Measurements from ENCODE around the gene SRPK1.

The SRPK1 gene

DNA sequence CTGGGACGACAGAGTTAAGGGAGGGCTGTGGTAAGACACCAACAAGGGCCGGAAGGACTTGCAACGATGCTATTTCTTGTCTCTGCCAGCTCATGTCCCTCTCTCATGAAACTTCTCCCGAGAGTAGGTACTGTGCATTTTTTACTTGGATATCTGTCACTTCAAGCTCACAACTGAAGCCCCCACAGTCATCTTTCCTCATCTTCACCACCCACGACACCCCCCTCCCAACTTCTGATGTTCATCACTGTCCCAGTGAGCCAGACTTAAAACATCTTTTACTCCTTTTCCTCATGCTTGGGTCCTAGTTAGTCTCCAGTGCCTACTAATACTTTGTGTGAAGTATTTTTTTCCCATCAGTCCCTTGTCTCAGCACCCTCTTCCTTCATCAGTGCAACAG is 34.6 kb upstream of the SRPK1 start:
- peaks cover 0 to 25% (median 0%) of the 10 kb centered on the region in 3 experiments for H3K27me3 ChIP-seq (ENCODE audit: control insufficient read depth in 3 of 3, insufficient read depth in 3 of 3, low read depth in 1 of 3, low read length in 3 of 3)
- H3K9ac ChIP-seq (ENCODE audit: low read depth, low read length, poor library complexity) = no peak overlapping the region
- H3K4me2 ChIP-seq (ENCODE audit: insufficient read depth, low read length, poor library complexity, severe bottlenecking) = no peak overlapping the region
- no peak overlapping the region for H2AK5ac ChIP-seq (ENCODE audit: low read depth, low read length)
- WGBS, 2 donors (ENCODE audit: extremely low coverage in 2 of 2, insufficient read length in 2 of 2, insufficient replicate concordance in 1 of 2) = no CpG with 5 or more reads among the region's 5 CpGs
- no peak overlapping the region for H4K8ac ChIP-seq (ENCODE audit: low read depth, low read length)
- DNase-seq (ENCODE audit: low spot score) = no peak
- no peak overlapping the region for H3K14ac ChIP-seq (ENCODE audit: low read length)
- H3K9me3 ChIP-seq (replicated peaks in 1 of 2; ENCODE audit: control insufficient read depth in 2 of 2, insufficient read depth in 1 of 2, low read depth in 1 of 2, low read length in 2 of 2) = peaks cover 0 to 1% of the 10 kb centered on the region in 2 donors
- H3K27ac ChIP-seq (replicated peaks; ENCODE audit: low read length) = no peak overlapping the region
- peaks cover 0 to 2% of the 10 kb centered on the region in 2 donors for H3K4me1 ChIP-seq (ENCODE audit: control insufficient read depth in 2 of 2, insufficient read depth in 1 of 2, low read depth in 1 of 2, low read length in 2 of 2)
- no peak overlapping the region for H3K18ac ChIP-seq (ENCODE audit: low read length)
- H4K91ac ChIP-seq (ENCODE audit: low read depth, low read length, poor library complexity) = no peak overlapping the region
- H3K79me1 ChIP-seq (ENCODE audit: low read depth, low read length) = no peaks in the 10 kb centered on the region
- H3K36me3 ChIP-seq (replicated peaks in 1 of 2; ENCODE audit: control insufficient read depth in 2 of 2, insufficient read depth in 2 of 2, low read length in 2 of 2) = no peaks in the 10 kb centered on the region
- no peak overlapping the region for H2AFZ ChIP-seq (ENCODE audit: low read length)
- H2BK120ac ChIP-seq (ENCODE audit: low read depth, low read length) = no peak overlapping the region
- no peak overlapping the region for H3K23ac ChIP-seq (ENCODE audit: low read depth, low read length, poor library complexity)
- H2BK12ac ChIP-seq (ENCODE audit: low read length) = no peak overlapping the region
- no peak overlapping the region for H3K4ac ChIP-seq (ENCODE audit: low read length)
- no peak overlapping the region for H3K4me3 ChIP-seq (ENCODE audit: low read length in 2 of 2)
- H2BK15ac ChIP-seq (ENCODE audit: low read length) = no peak overlapping the region
- H2BK5ac ChIP-seq (ENCODE audit: low read length) = no peak overlapping the region

DNA sequence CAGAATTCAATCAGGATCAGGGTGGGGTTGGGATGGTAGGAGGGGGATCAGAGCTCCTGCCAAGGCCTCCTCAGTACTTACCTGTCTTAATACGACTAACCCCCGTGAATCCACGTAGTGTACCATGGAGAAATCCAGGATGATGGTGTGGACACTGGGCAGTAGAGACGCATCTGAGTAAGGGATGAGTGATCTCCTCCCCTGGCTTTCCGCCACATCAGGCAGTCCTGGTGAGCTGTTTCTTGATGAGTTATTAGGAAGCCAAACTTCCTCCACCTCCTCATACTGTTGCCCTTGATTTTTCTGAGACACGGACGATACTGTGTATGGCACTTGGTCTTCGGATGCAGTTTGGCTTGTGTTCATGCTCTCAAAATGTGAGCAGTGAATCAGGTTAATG is 34.2 kb upstream of the SRPK1 start:
- H4K91ac ChIP-seq (ENCODE audit: low read depth, low read length, poor library complexity) = no peak overlapping the region
- H3K9me3 ChIP-seq (replicated peaks in 1 of 2; ENCODE audit: control insufficient read depth in 2 of 2, insufficient read depth in 1 of 2, low read depth in 1 of 2, low read length in 2 of 2) = peaks cover 0 to 1% of the 10 kb centered on the region in 2 donors
- H2BK12ac ChIP-seq (ENCODE audit: low read length) = no peak overlapping the region
- no peak overlapping the region for H2AK5ac ChIP-seq (ENCODE audit: low read depth, low read length)
- H2BK120ac ChIP-seq (ENCODE audit: low read depth, low read length) = no peak overlapping the region
- H3K79me1 ChIP-seq (ENCODE audit: low read depth, low read length) = no peaks in the 10 kb centered on the region
- no peak overlapping the region for H3K14ac ChIP-seq (ENCODE audit: low read length)
- H2BK5ac ChIP-seq (ENCODE audit: low read length) = no peak overlapping the region
- no peaks in the 10 kb centered on the region for H3K36me3 ChIP-seq (replicated peaks in 1 of 2; ENCODE audit: control insufficient read depth in 2 of 2, insufficient read depth in 2 of 2, low read length in 2 of 2)
- peaks cover 0 to 2% of the 10 kb centered on the region in 2 donors for H3K4me1 ChIP-seq (ENCODE audit: control insufficient read depth in 2 of 2, insufficient read depth in 1 of 2, low read depth in 1 of 2, low read length in 2 of 2)
- peaks cover 0 to 24% (median 0%) of the 10 kb centered on the region in 3 experiments for H3K27me3 ChIP-seq (ENCODE audit: control insufficient read depth in 3 of 3, insufficient read depth in 3 of 3, low read depth in 1 of 3, low read length in 3 of 3)
- no peak for DNase-seq (ENCODE audit: low spot score)
- no peak overlapping the region for H3K18ac ChIP-seq (ENCODE audit: low read length)
- no peak overlapping the region for H3K23ac ChIP-seq (ENCODE audit: low read depth, low read length, poor library complexity)
- no peak overlapping the region for H4K8ac ChIP-seq (ENCODE audit: low read depth, low read length)
- H3K4me2 ChIP-seq (ENCODE audit: insufficient read depth, low read length, poor library complexity, severe bottlenecking) = no peak overlapping the region
- H2AFZ ChIP-seq (ENCODE audit: low read length) = no peak overlapping the region
- no CpG with 5 or more reads among the region's 8 CpGs for WGBS, 2 donors (ENCODE audit: extremely low coverage in 2 of 2, insufficient read length in 2 of 2, insufficient replicate concordance in 1 of 2)
- no peak overlapping the region for H3K27ac ChIP-seq (replicated peaks; ENCODE audit: low read length)
- H3K4me3 ChIP-seq (ENCODE audit: low read length in 2 of 2) = no peak overlapping the region
- H2BK15ac ChIP-seq (ENCODE audit: low read length) = no peak overlapping the region
- no peak overlapping the region for H3K9ac ChIP-seq (ENCODE audit: low read depth, low read length, poor library complexity)
- H3K4ac ChIP-seq (ENCODE audit: low read length) = no peak overlapping the region

DNA sequence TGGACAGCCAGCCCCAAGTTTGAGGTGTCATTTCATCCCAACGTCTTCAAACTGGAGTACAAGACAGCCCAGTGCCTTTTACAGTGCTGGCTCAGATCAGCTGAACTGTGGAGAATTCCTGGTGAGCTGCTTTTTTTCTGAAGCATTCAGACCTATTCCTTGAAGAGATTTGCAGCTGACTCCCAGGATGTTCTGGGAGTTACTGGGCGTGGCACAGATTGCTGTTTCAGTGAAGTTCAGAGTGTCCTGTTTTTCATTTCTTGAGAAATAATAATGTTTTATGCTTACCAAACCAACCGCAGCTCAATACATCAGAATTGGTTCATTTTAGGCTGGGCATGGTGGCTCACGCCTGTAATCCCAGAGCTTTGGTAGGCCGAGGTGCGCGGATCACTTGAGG is 33.4 kb upstream of the SRPK1 start:
- H4K8ac ChIP-seq (ENCODE audit: low read depth, low read length) = no peak overlapping the region
- H2AFZ ChIP-seq (ENCODE audit: low read length) = no peak overlapping the region
- H2BK15ac ChIP-seq (ENCODE audit: low read length) = no peak overlapping the region
- H3K9me3 ChIP-seq (replicated peaks in 1 of 2; ENCODE audit: control insufficient read depth in 2 of 2, insufficient read depth in 1 of 2, low read depth in 1 of 2, low read length in 2 of 2) = peaks cover 0 to 1% of the 10 kb centered on the region in 2 donors
- no peak overlapping the region for H3K9ac ChIP-seq (ENCODE audit: low read depth, low read length, poor library complexity)
- no peaks in the 10 kb centered on the region for H3K79me1 ChIP-seq (ENCODE audit: low read depth, low read length)
- H4K91ac ChIP-seq (ENCODE audit: low read depth, low read length, poor library complexity) = no peak overlapping the region
- H3K18ac ChIP-seq (ENCODE audit: low read length) = no peak overlapping the region
- no peak overlapping the region for H2BK120ac ChIP-seq (ENCODE audit: low read depth, low read length)
- no peak overlapping the region for H2BK12ac ChIP-seq (ENCODE audit: low read length)
- no peak overlapping the region for H3K4me2 ChIP-seq (ENCODE audit: insufficient read depth, low read length, poor library complexity, severe bottlenecking)
- H3K36me3 ChIP-seq (replicated peaks in 1 of 2; ENCODE audit: control insufficient read depth in 2 of 2, insufficient read depth in 2 of 2, low read length in 2 of 2) = no peaks in the 10 kb centered on the region
- H2AK5ac ChIP-seq (ENCODE audit: low read depth, low read length) = no peak overlapping the region
- H3K27me3 ChIP-seq (ENCODE audit: control insufficient read depth in 3 of 3, insufficient read depth in 3 of 3, low read depth in 1 of 3, low read length in 3 of 3) = peaks cover 0 to 22% (median 0%) of the 10 kb centered on the region in 3 experiments
- H3K4me3 ChIP-seq (ENCODE audit: low read length in 2 of 2) = no peak overlapping the region
- no peak for DNase-seq (ENCODE audit: low spot score)
- no peak overlapping the region for H3K23ac ChIP-seq (ENCODE audit: low read depth, low read length, poor library complexity)
- WGBS, 2 donors (ENCODE audit: extremely low coverage in 2 of 2, insufficient read length in 2 of 2, insufficient replicate concordance in 1 of 2) = no CpG with 5 or more reads among the region's 7 CpGs
- no peak overlapping the region for H2BK5ac ChIP-seq (ENCODE audit: low read length)
- H3K14ac ChIP-seq (ENCODE audit: low read length) = no peak overlapping the region
- no peak overlapping the region for H3K4ac ChIP-seq (ENCODE audit: low read length)
- no peak overlapping the region for H3K27ac ChIP-seq (replicated peaks; ENCODE audit: low read length)
- H3K4me1 ChIP-seq (ENCODE audit: control insufficient read depth in 2 of 2, insufficient read depth in 1 of 2, low read depth in 1 of 2, low read length in 2 of 2) = peaks cover 0 to 2% of the 10 kb centered on the region in 2 donors

DNA sequence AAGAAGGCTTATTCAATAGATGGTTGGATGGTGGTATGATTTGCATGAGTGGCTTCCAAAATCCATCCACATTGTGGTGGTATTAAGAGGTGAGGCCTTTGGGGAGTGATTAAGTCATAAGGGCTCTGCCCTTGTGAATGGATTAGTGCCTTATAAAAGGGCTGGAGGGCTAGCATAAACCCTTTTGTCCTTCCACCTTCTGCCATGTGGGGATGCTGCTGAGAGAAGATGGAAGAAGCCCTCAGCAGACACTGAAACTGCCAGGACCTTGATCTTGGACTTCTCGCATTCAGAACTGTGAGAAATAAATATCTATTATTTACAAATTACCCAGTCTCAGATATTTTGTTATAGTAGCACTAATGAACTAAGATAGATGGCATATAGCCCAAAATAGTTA is 27.8 kb upstream of the SRPK1 start:
- no peak overlapping the region for H2BK120ac ChIP-seq (ENCODE audit: low read depth, low read length)
- H3K4ac ChIP-seq (ENCODE audit: low read length) = no peak overlapping the region
- no peak overlapping the region for H3K18ac ChIP-seq (ENCODE audit: low read length)
- no peak for DNase-seq (ENCODE audit: low spot score)
- no peak overlapping the region for H2BK15ac ChIP-seq (ENCODE audit: low read length)
- no peak overlapping the region for H3K23ac ChIP-seq (ENCODE audit: low read depth, low read length, poor library complexity)
- peaks cover 0 to 2% of the 10 kb centered on the region in 2 donors for H3K4me1 ChIP-seq (ENCODE audit: control insufficient read depth in 2 of 2, insufficient read depth in 1 of 2, low read depth in 1 of 2, low read length in 2 of 2)
- H3K4me3 ChIP-seq (ENCODE audit: low read length in 2 of 2) = no peak overlapping the region
- H3K9ac ChIP-seq (ENCODE audit: low read depth, low read length, poor library complexity) = no peak overlapping the region
- H3K14ac ChIP-seq (ENCODE audit: low read length) = no peak overlapping the region
- H2BK12ac ChIP-seq (ENCODE audit: low read length) = no peak overlapping the region
- peaks cover 0 to 1% of the 10 kb centered on the region in 2 donors for H3K9me3 ChIP-seq (replicated peaks in 1 of 2; ENCODE audit: control insufficient read depth in 2 of 2, insufficient read depth in 1 of 2, low read depth in 1 of 2, low read length in 2 of 2)
- H3K27me3 ChIP-seq (ENCODE audit: control insufficient read depth in 3 of 3, insufficient read depth in 3 of 3, low read depth in 1 of 3, low read length in 3 of 3) = peaks cover 0 to 1% (median 0%) of the 10 kb centered on the region in 3 experiments
- WGBS, 2 donors (ENCODE audit: extremely low coverage in 2 of 2, insufficient read length in 2 of 2, insufficient replicate concordance in 1 of 2) = no CpG with 5 or more reads among the region's 1 CpG
- no peak overlapping the region for H4K8ac ChIP-seq (ENCODE audit: low read depth, low read length)
- H2BK5ac ChIP-seq (ENCODE audit: low read length) = no peak overlapping the region
- H4K91ac ChIP-seq (ENCODE audit: low read depth, low read length, poor library complexity) = no peak overlapping the region
- no peak overlapping the region for H2AFZ ChIP-seq (ENCODE audit: low read length)
- no peaks in the 10 kb centered on the region for H3K79me1 ChIP-seq (ENCODE audit: low read depth, low read length)
- H3K4me2 ChIP-seq (ENCODE audit: insufficient read depth, low read length, poor library complexity, severe bottlenecking) = no peak overlapping the region
- H3K27ac ChIP-seq (replicated peaks; ENCODE audit: low read length) = no peak overlapping the region
- H3K36me3 ChIP-seq (replicated peaks in 1 of 2; ENCODE audit: control insufficient read depth in 2 of 2, insufficient read depth in 2 of 2, low read length in 2 of 2) = no peaks in the 10 kb centered on the region
- H2AK5ac ChIP-seq (ENCODE audit: low read depth, low read length) = no peak overlapping the region

All from neuronal stem cell (in vitro differentiated cells).